ENCODE data around the gene STK17A. TPM values are rescaled to one million over a fixed set of nuclear protein-coding genes. Genes with fewer than 3 reads are reported as not detected.

STK17A gene
- polyA plus RNA-seq, 1 donor from 2014 or later: 7.9 TPM

DNA sequence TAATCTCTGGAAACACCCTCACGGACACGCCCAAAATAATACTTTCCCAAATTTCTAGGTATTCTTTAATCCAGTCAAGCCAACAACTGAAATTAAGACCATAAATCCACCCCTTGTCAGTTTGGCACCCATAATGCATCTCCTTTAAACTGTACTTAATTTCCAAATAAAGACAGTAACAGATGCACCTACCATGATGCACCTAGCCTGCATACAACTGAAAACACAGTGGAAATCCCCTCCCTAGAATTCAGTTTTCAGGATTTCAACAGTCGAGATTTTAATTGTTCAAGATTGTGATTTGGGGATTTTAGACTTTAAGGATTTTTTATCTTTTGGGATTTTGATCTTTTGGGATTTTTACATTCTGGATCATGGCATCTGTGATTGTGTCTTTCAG lies 17.1 kb downstream of the STK17A start:
- H3K79me2 ChIP-seq (replicated peaks; ENCODE audit: insufficient read depth, low read length): no peaks in the 10 kb centered on the region
- TF ChIP-seq RAD21 (conservative IDR thresholded peaks at IDR 0.05) (no peak), MXI1 (conservative IDR thresholded peaks at IDR 0.05; ENCODE audit: poor library complexity, severe bottlenecking) (no peak), POLR2AphosphoS5 (IDR thresholded peaks at IDR 0.05) (no peak), EZH2 (IDR thresholded peaks at IDR 0.05; ENCODE audit: borderline replicate concordance, insufficient read depth, low read length, poor library complexity, severe bottlenecking) (no peak), SMC3 (conservative IDR thresholded peaks at IDR 0.05; ENCODE audit: poor library complexity) (no peak), EP300 (conservative IDR thresholded peaks at IDR 0.05; ENCODE audit: poor library complexity, severe bottlenecking) (no peak), TAF1 (IDR thresholded peaks at IDR 0.05; ENCODE audit: low read depth) (no peak)
- TF ChIP-seq, protein P1, sequence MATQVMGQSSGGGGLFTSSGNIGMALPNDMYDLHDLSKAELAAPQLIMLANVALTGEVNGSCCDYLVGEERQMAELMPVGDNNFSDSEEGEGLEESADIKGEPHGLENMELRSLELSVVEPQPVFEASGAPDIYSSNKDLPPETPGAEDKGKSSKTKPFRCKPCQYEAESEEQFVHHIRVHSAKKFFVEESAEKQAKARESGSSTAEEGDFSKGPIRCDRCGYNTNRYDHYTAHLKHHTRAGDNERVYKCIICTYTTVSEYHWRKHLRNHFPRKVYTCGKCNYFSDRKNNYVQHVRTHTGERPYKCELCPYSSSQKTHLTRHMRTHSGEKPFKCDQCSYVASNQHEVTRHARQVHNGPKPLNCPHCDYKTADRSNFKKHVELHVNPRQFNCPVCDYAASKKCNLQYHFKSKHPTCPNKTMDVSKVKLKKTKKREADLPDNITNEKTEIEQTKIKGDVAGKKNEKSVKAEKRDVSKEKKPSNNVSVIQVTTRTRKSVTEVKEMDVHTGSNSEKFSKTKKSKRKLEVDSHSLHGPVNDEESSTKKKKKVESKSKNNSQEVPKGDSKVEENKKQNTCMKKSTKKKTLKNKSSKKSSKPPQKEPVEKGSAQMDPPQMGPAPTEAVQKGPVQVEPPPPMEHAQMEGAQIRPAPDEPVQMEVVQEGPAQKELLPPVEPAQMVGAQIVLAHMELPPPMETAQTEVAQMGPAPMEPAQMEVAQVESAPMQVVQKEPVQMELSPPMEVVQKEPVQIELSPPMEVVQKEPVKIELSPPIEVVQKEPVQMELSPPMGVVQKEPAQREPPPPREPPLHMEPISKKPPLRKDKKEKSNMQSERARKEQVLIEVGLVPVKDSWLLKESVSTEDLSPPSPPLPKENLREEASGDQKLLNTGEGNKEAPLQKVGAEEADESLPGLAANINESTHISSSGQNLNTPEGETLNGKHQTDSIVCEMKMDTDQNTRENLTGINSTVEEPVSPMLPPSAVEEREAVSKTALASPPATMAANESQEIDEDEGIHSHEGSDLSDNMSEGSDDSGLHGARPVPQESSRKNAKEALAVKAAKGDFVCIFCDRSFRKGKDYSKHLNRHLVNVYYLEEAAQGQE (IDR thresholded peaks at IDR 0.05; ENCODE audit: borderline replicate concordance): no peak
- TF ChIP-seq, protein P2, sequence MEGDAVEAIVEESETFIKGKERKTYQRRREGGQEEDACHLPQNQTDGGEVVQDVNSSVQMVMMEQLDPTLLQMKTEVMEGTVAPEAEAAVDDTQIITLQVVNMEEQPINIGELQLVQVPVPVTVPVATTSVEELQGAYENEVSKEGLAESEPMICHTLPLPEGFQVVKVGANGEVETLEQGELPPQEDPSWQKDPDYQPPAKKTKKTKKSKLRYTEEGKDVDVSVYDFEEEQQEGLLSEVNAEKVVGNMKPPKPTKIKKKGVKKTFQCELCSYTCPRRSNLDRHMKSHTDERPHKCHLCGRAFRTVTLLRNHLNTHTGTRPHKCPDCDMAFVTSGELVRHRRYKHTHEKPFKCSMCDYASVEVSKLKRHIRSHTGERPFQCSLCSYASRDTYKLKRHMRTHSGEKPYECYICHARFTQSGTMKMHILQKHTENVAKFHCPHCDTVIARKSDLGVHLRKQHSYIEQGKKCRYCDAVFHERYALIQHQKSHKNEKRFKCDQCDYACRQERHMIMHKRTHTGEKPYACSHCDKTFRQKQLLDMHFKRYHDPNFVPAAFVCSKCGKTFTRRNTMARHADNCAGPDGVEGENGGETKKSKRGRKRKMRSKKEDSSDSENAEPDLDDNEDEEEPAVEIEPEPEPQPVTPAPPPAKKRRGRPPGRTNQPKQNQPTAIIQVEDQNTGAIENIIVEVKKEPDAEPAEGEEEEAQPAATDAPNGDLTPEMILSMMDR (IDR thresholded peaks at IDR 0.05; ENCODE audit: poor library complexity, severe bottlenecking): no peak
- no peak overlapping the region for H3K27ac ChIP-seq (ENCODE audit: low read length)

DNA sequence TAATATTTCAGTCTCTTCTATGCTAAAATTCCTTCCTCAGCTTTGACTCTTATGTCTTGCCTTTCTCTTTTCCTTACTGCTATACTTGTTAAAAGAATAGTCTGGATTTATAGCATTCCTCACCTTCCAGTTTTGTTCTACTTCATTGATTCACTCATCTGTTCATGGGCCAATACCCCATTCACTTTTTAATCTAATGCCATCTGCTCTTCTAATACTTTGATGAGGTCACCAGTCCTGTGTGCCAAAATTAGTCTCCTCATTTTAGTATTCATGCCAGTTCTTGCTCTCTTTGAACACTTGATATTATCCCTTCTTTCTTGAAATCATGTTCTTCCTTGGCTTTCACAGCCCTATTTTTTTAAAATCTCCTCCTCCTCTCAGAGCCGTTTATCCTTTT lies 19.3 kb downstream of the STK17A start:
- Histone ChIP-seq H3F3A (ENCODE audit: insufficient read depth, low read length, poor library complexity, severe bottlenecking) (no peaks in the 10 kb centered on the region), H2AFZ (ENCODE audit: low read depth, low read length) (no peak overlapping the region), H3K79me2 (replicated peaks; ENCODE audit: insufficient read depth, low read length) (no peaks in the 10 kb centered on the region), H3K9ac (ENCODE audit: low read length) (no peak overlapping the region), H3K36me3 (ENCODE audit: insufficient read depth, low read length) (no peaks in the 10 kb centered on the region), H3K9me3 (ENCODE audit: low read length) (no peaks in the 10 kb centered on the region), H3K27ac (ENCODE audit: low read length) (no peak overlapping the region), H3K27me3 (ENCODE audit: insufficient read depth, low read depth, low read length) (no peaks in the 10 kb centered on the region), H4K20me1 (ENCODE audit: insufficient read depth) (no peaks in the 10 kb centered on the region), H3K4me3 (ENCODE audit: low read length) (no peak overlapping the region), H3K4me2 (ENCODE audit: low read length) (no peak overlapping the region), H3K9me2 (ENCODE audit: insufficient read depth, low read length) (no peaks in the 10 kb centered on the region)
- TF ChIP-seq MXI1 (conservative IDR thresholded peaks at IDR 0.05; ENCODE audit: poor library complexity, severe bottlenecking) (no peak), SMC3 (conservative IDR thresholded peaks at IDR 0.05; ENCODE audit: poor library complexity) (no peak), RAD21 (conservative IDR thresholded peaks at IDR 0.05) (no peak), TAF1 (IDR thresholded peaks at IDR 0.05; ENCODE audit: low read depth) (no peak), POLR2AphosphoS5 (IDR thresholded peaks at IDR 0.05) (no peak)
- TF ChIP-seq, protein P2 (IDR thresholded peaks at IDR 0.05; ENCODE audit: poor library complexity, severe bottlenecking): no peak
- TF ChIP-seq, protein P1 (IDR thresholded peaks at IDR 0.05; ENCODE audit: borderline replicate concordance): no peak

More for the DNA sequence above, 17.1 kb downstream of the STK17A start:
- no peaks in the 10 kb centered on the region for H3K27me3 ChIP-seq (ENCODE audit: insufficient read depth, low read depth, low read length)
- no peak overlapping the region for H3K4me3 ChIP-seq (ENCODE audit: low read length)
- no peaks in the 10 kb centered on the region for H3K9me2 ChIP-seq (ENCODE audit: insufficient read depth, low read length)
- H2AFZ ChIP-seq (ENCODE audit: low read depth, low read length): no peak overlapping the region
- no peaks in the 10 kb centered on the region for H3K9me3 ChIP-seq (ENCODE audit: low read length)
- H4K20me1 ChIP-seq (ENCODE audit: insufficient read depth): no peaks in the 10 kb centered on the region
- no peak overlapping the region for H3K4me2 ChIP-seq (ENCODE audit: low read length)
- no peak overlapping the region for H3K9ac ChIP-seq (ENCODE audit: low read length)
- no peaks in the 10 kb centered on the region for H3K36me3 ChIP-seq (ENCODE audit: insufficient read depth, low read length)
- H3F3A ChIP-seq (ENCODE audit: insufficient read depth, low read length, poor library complexity, severe bottlenecking): no peaks in the 10 kb centered on the region
